ENCODE data around the gene CNTN4.

CNTN4 gene

DNA sequence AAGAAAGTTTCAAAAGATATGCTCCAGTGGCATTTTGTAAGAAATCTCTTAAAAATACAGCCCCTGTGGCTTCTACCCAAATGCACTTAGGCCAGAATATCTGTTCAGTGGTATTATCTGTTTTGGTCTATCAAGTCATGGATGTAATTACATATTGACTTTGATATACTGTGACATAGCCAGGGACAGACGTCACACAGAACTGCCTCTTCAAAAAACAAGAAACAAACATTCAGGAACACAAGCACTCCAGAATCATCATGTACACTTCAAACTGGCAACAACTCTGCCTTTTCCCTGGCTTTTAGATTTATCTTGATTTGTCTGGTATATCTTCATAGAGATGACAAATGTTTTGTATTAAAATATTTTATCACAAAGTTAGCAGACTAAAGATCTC is 771.2 kb downstream of the CNTN4 start:
- no peak overlapping the region for H3K9ac ChIP-seq (ENCODE audit: insufficient read length, low read depth)
- H3K4me1 ChIP-seq (ENCODE audit: insufficient read depth, insufficient read length), result no peaks in the 10 kb centered on the region
- no peaks in the 10 kb centered on the region for H3K9me3 ChIP-seq (ENCODE audit: insufficient read depth, low read length)
- no peaks in the 10 kb centered on the region for H3K27me3 ChIP-seq (ENCODE audit: insufficient read depth, insufficient read length)
- H3K36me3 ChIP-seq (ENCODE audit: insufficient read depth, insufficient read length, low read length), result no peaks in the 10 kb centered on the region
- TF ChIP-seq SUZ12 (IDR thresholded peaks at IDR 0.05; ENCODE audit: extremely low read depth, insufficient read depth, insufficient read length) (no peak), YY1 (IDR thresholded peaks at IDR 0.05; ENCODE audit: insufficient read depth, insufficient read length) (no peak), ZNF274 (IDR thresholded peaks at IDR 0.05; ENCODE audit: low read depth, low read length) (no peak)
- DNase-seq (ENCODE audit: low read depth, low spot score), result no peak
- H3K4me3 ChIP-seq (ENCODE audit: insufficient read length, low read depth), result no peak overlapping the region

DNA sequence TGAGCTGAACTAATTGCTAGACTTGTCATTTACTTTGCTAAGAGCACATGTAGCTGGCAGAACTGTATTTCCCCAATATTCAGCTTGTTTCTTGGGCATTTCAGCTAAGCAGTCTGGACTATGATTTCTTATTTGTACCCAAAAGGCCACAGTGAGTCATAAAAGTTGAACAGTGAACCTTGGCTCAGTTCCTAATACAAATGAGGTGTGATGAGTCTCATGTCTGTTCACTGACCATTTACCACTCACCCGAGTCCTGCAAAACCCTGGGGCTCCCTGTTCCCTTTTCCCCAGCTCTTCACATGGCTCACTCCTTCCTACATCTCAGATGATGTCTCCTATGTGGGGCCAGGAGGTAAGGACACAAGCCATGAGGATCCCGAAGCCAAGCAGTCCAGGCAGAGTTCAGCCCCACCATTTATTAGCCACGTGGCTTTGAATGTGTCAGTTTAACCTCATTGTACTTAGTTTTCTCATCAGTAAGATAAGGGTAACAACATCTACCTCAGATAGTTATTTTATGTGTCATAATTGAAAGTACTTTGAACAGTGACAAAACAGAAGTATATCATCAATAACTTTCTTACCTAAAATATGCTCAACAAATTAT is 772.2 kb downstream of the CNTN4 start:
- no peaks in the 10 kb centered on the region for H3K27me3 ChIP-seq (ENCODE audit: insufficient read depth, insufficient read length)
- H3K4me3 ChIP-seq (ENCODE audit: insufficient read length, low read depth), result no peak overlapping the region
- H3K9ac ChIP-seq (ENCODE audit: insufficient read length, low read depth), result no peak overlapping the region
- no peaks in the 10 kb centered on the region for H3K36me3 ChIP-seq (ENCODE audit: insufficient read depth, insufficient read length, low read length)
- no peaks in the 10 kb centered on the region for H3K4me1 ChIP-seq (ENCODE audit: insufficient read depth, insufficient read length)
- H3K9me3 ChIP-seq (ENCODE audit: insufficient read depth, low read length), result no peaks in the 10 kb centered on the region
- TF ChIP-seq ZNF274 (IDR thresholded peaks at IDR 0.05; ENCODE audit: low read depth, low read length) (no peak), YY1 (IDR thresholded peaks at IDR 0.05; ENCODE audit: insufficient read depth, insufficient read length) (no peak), SUZ12 (IDR thresholded peaks at IDR 0.05; ENCODE audit: extremely low read depth, insufficient read depth, insufficient read length) (no peak)
- DNase-seq (ENCODE audit: low read depth, low spot score), result no peak

DNA sequence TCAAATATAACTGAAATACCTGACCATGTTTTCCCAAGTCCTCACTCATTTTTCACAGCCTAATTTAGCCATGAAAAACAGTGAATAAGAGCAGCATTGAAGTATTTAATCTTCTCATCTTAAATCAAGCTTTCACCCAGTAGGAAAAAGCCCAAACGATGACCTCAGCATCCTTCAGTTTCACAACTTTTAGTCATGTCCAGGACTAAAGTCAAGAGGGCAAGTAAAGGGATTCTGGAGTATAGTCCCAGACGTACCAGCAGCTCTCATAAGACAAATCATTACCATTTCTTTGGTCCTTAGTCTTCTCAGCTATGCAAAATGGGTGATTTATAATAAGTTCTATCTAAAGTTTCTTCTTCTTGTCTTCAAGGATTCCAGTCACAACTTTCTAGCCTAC is 774.2 kb downstream of the CNTN4 start:
- DNase-seq (ENCODE audit: low read depth, low spot score), result no peak
- Histone ChIP-seq H3K4me1 (ENCODE audit: insufficient read depth, insufficient read length) (no peaks in the 10 kb centered on the region), H3K36me3 (ENCODE audit: insufficient read depth, insufficient read length, low read length) (no peaks in the 10 kb centered on the region), H3K9me3 (ENCODE audit: insufficient read depth, low read length) (no peaks in the 10 kb centered on the region), H3K27me3 (ENCODE audit: insufficient read depth, insufficient read length) (no peaks in the 10 kb centered on the region), H3K9ac (ENCODE audit: insufficient read length, low read depth) (no peak overlapping the region), H3K4me3 (ENCODE audit: insufficient read length, low read depth) (no peak overlapping the region)
- TF ChIP-seq SUZ12 (IDR thresholded peaks at IDR 0.05; ENCODE audit: extremely low read depth, insufficient read depth, insufficient read length), result no peak

DNA sequence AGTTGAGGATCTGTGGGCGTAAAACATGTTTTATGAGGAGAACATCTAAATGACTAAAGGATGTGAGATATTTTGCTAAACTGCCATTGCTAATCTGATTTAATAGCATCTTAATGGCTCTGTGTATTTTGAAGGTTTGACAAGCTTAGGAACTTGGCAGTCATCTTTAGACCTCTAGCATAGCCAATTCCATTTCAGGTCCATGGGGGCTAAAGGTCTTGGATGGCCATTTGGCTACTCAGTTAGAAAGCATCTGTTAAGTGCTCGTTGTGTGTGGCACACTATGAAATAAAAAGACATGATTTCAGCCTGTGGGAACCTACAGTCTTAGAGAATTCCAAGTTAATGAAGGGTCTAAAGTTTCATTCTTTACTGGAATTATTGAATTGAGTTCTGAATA is 775.3 kb downstream of the CNTN4 start:
- no peaks in the 10 kb centered on the region for H3K4me1 ChIP-seq (ENCODE audit: insufficient read depth, insufficient read length)
- H3K9ac ChIP-seq (ENCODE audit: insufficient read length, low read depth), result no peak overlapping the region
- H3K36me3 ChIP-seq (ENCODE audit: insufficient read depth, insufficient read length, low read length), result no peaks in the 10 kb centered on the region
- no peaks in the 10 kb centered on the region for H3K27me3 ChIP-seq (ENCODE audit: insufficient read depth, insufficient read length)
- DNase-seq (ENCODE audit: low read depth, low spot score), result no peak
- no peak overlapping the region for H3K4me3 ChIP-seq (ENCODE audit: insufficient read length, low read depth)
- no peaks in the 10 kb centered on the region for H3K9me3 ChIP-seq (ENCODE audit: insufficient read depth, low read length)
- TF ChIP-seq YY1 (IDR thresholded peaks at IDR 0.05; ENCODE audit: insufficient read depth, insufficient read length) (no peak), ZNF274 (IDR thresholded peaks at IDR 0.05; ENCODE audit: low read depth, low read length) (no peak), SUZ12 (IDR thresholded peaks at IDR 0.05; ENCODE audit: extremely low read depth, insufficient read depth, insufficient read length) (no peak)

DNA sequence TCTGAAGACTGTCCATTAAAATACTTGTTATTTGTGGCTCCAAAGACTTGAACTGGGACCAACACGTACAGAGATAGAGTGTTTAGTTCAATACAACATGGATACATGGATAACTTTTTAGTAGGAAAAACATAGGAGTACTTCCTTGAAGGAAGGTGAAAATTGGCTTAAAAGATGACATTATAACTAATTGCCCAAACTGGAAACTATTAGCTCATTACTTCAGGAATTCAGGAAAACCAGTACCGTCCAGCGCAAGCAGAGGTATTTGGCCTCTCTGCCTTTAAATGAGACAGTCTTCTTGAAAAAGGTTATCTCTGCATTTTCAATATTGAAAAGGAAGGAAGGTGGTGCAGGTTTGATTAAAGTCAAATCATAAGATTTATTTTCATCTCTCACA is 777.0 kb downstream of the CNTN4 start:
- no peak for DNase-seq (ENCODE audit: low read depth, low spot score)
- H3K9me3 ChIP-seq (ENCODE audit: insufficient read depth, low read length), result no peaks in the 10 kb centered on the region
- H3K9ac ChIP-seq (ENCODE audit: insufficient read length, low read depth), result no peak overlapping the region
- TF ChIP-seq YY1 (IDR thresholded peaks at IDR 0.05; ENCODE audit: insufficient read depth, insufficient read length) (no peak), ZNF274 (IDR thresholded peaks at IDR 0.05; ENCODE audit: low read depth, low read length) (no peak), SUZ12 (IDR thresholded peaks at IDR 0.05; ENCODE audit: extremely low read depth, insufficient read depth, insufficient read length) (no peak)
- H3K27me3 ChIP-seq (ENCODE audit: insufficient read depth, insufficient read length), result no peaks in the 10 kb centered on the region
- H3K4me3 ChIP-seq (ENCODE audit: insufficient read length, low read depth), result no peak overlapping the region
- no peaks in the 10 kb centered on the region for H3K36me3 ChIP-seq (ENCODE audit: insufficient read depth, insufficient read length, low read length)
- H3K4me1 ChIP-seq (ENCODE audit: insufficient read depth, insufficient read length), result no peaks in the 10 kb centered on the region

DNA sequence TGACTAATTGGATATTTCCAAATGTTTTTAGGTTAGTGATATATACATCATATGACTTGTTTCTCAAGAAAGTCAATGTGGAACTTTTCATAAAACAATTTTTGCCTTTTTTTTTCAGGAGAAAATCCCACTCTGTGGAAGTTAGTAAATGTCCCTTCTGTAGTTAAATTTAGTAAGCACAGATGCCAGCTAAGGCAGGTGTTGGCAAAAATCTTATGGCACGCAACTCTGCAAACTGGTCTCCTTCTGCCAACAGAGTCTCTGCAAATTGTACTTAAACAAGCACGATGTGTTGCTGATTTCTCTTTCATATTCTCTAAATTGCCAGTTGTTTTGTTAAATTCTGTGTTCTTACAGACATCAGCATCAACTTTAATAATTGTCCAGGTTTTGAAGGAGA is 777.7 kb downstream of the CNTN4 start:
- no peak for DNase-seq (ENCODE audit: low read depth, low spot score)
- Histone ChIP-seq H3K9me3 (ENCODE audit: insufficient read depth, low read length) (no peaks in the 10 kb centered on the region), H3K27me3 (ENCODE audit: insufficient read depth, insufficient read length) (no peaks in the 10 kb centered on the region), H3K9ac (ENCODE audit: insufficient read length, low read depth) (no peak overlapping the region), H3K4me1 (ENCODE audit: insufficient read depth, insufficient read length) (no peaks in the 10 kb centered on the region), H3K36me3 (ENCODE audit: insufficient read depth, insufficient read length, low read length) (no peaks in the 10 kb centered on the region), H3K4me3 (ENCODE audit: insufficient read length, low read depth) (no peak overlapping the region)
- TF ChIP-seq ZNF274 (IDR thresholded peaks at IDR 0.05; ENCODE audit: low read depth, low read length) (no peak), SUZ12 (IDR thresholded peaks at IDR 0.05; ENCODE audit: extremely low read depth, insufficient read depth, insufficient read length) (no peak), YY1 (IDR thresholded peaks at IDR 0.05; ENCODE audit: insufficient read depth, insufficient read length) (no peak)

DNA sequence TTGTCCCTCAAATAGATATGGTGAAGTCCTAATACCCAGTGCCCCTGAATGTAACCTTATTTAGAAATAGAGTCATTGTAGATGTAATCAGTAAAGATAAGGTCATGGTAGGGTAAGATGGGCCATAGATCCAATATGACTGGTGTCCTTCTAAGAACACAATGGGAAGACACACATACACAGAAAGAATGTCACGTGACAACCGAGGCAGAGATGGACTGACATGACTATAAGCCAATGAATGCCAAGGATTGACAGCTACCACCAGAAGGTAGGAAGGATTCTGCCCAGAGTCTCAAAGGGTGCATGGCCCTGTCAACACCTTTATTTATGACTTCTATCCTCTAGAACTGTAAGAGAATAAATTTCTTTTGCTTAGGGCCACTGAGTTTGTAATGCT is 780.4 kb downstream of the CNTN4 start:
- Histone ChIP-seq H3K4me1 (ENCODE audit: insufficient read depth, insufficient read length) (no peaks in the 10 kb centered on the region), H3K9ac (ENCODE audit: insufficient read length, low read depth) (no peak overlapping the region), H3K36me3 (ENCODE audit: insufficient read depth, insufficient read length, low read length) (no peaks in the 10 kb centered on the region), H3K4me3 (ENCODE audit: insufficient read length, low read depth) (no peak overlapping the region), H3K9me3 (ENCODE audit: insufficient read depth, low read length) (no peaks in the 10 kb centered on the region), H3K27me3 (ENCODE audit: insufficient read depth, insufficient read length) (no peaks in the 10 kb centered on the region)
- DNase-seq (ENCODE audit: low read depth, low spot score), result no peak
- no peak for TF ChIP-seq SUZ12 (IDR thresholded peaks at IDR 0.05; ENCODE audit: extremely low read depth, insufficient read depth, insufficient read length)
- no peak for TF ChIP-seq YY1 (IDR thresholded peaks at IDR 0.05; ENCODE audit: insufficient read depth, insufficient read length)
- TF ChIP-seq ZNF274 (IDR thresholded peaks at IDR 0.05; ENCODE audit: low read depth, low read length), result no peak
